Suprapubic skin (tissue), 4 donors: ENCODE data around the gene KYNU. TPM values are rescaled to one million over a fixed set of nuclear protein-coding genes. Genes with fewer than 3 reads are reported as not detected.

Experiments
- DNase-seq, 2 donors: peaks; one replicate each; pipeline ENCODE4 v3.0.0-alpha.2; 2019; ENCODE audit warnings: low spot score in 2 of 2
- H3K27ac ChIP-seq: fragments of 200-600 bp; sonication (generic); one replicate; pipeline ENCODE4 v1.5.1; 2019
- H3K27me3 ChIP-seq: fragments of 200-600 bp; sonication (generic); one replicate; pipeline ENCODE4 v1.5.1; 2019
- H3K36me3 ChIP-seq: fragments of 200-600 bp; sonication (generic); one replicate; pipeline ENCODE4 v1.5.1; 2019
- H3K4me1 ChIP-seq: fragments of 200-600 bp; sonication (generic); one replicate; pipeline ENCODE4 v1.5.1; 2019
- H3K4me3 ChIP-seq: fragments of 200-600 bp; sonication (generic); one replicate; pipeline ENCODE4 v1.5.1; 2019; ENCODE audit warnings: mild to moderate bottlenecking
- H3K9me3 ChIP-seq: fragments of 200-600 bp; sonication (generic); one replicate; pipeline ENCODE4 v1.5.1; 2019
- EP300 ChIP-seq: sonication (generic); formaldehyde crosslinking; IDR thresholded peaks from one replicate; pipeline ENCODE4 v1.6.1; 2017; ENCODE audit warnings: antibody characterized with exemption
- POLR2A ChIP-seq, 2 donors: fragments of 450-650 bp; IDR thresholded peaks; one replicate each; pipeline ENCODE4 v1.6.1; 2017; ENCODE audit warnings: antibody characterized with exemption in 2 of 2, mild to moderate bottlenecking in 2 of 2, moderate library complexity in 2 of 2
- POLR2AphosphoS5 ChIP-seq, 3 donors: sonication (generic); formaldehyde crosslinking; IDR thresholded peaks; one replicate each; pipeline ENCODE4 v1.6.1; 2017; ENCODE audit warnings: antibody characterized with exemption in 3 of 3
- WGBS: methylation state at CpG from one replicate; pipeline ENCODE4 v1.1.5; 2018; 5-methylcytosine and 5-hydroxymethylcytosine counted together
- total RNA-seq, 4 donors: library from RNA; depleted of rRNA; stranded (reverse); fragments of >200 nt; gene quantifications; one replicate each; pipeline ENCODE4 v1.1.0, GENCODE V29; 2016
- TF ChIP-seq, protein P1 (sequence below), 2 donors: fragments of 200-600 bp in 1 of 2; fragments of 450-650 bp in 1 of 2; sonication (generic) in 1 of 2; IDR thresholded peaks; one replicate each; pipeline ENCODE4 v1.5.1; 2016 to 2019; ENCODE audit warnings: antibody characterized with exemption in 2 of 2, mild to moderate bottlenecking in 1 of 2, moderate library complexity in 1 of 2

Gene KYNU
- total RNA-seq, 4 donors from 2014 or later, result 0.29 to 3.9 (median 2.0) TPM

- no peak for DNase-seq
- Histone ChIP-seq H3K27me3 (no peaks in the 10 kb centered on the region), H3K4me3 (no peak overlapping the region), H3K9me3 (no peaks in the 10 kb centered on the region), H3K4me1 (no peaks in the 10 kb centered on the region), H3K36me3 (no peaks in the 10 kb centered on the region), H3K27ac (no peak overlapping the region)
- 93% methylated on average over 7 of the region's 7 CpGs for WGBS
- no peak for TF ChIP-seq EP300
- TF ChIP-seq, protein P1, sequence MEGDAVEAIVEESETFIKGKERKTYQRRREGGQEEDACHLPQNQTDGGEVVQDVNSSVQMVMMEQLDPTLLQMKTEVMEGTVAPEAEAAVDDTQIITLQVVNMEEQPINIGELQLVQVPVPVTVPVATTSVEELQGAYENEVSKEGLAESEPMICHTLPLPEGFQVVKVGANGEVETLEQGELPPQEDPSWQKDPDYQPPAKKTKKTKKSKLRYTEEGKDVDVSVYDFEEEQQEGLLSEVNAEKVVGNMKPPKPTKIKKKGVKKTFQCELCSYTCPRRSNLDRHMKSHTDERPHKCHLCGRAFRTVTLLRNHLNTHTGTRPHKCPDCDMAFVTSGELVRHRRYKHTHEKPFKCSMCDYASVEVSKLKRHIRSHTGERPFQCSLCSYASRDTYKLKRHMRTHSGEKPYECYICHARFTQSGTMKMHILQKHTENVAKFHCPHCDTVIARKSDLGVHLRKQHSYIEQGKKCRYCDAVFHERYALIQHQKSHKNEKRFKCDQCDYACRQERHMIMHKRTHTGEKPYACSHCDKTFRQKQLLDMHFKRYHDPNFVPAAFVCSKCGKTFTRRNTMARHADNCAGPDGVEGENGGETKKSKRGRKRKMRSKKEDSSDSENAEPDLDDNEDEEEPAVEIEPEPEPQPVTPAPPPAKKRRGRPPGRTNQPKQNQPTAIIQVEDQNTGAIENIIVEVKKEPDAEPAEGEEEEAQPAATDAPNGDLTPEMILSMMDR (IDR thresholded peaks at IDR 0.05), result no peak
Observed at GRCh38 chr2:142936629-142937028, 59.2 kb downstream of the KYNU start.

DNA sequence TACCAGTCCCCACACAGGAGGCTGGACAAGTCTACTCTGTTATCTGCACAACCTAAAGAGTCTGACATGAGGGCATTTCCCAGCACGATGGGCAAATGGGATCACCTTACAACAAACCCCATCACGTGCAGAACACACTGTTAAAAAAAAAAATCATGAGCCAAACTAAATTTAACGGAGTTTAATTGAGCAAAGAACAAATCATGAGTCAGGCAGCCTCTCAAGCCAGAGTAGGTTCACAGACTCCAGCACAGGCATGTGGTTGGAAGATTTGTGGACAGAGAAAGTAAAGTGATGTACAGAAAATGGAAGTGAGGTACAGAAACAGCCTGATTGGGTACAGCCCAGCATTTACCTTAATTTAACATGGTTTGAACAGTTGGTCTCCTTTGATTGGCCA, 59.9 kb downstream of the KYNU start:
- H3K27me3 ChIP-seq, result no peaks in the 10 kb centered on the region
- no peak overlapping the region for H3K27ac ChIP-seq
- no peak overlapping the region for H3K4me3 ChIP-seq
- TF ChIP-seq, protein P1 (IDR thresholded peaks at IDR 0.05), result no peak
- TF ChIP-seq EP300 (no peak), POLR2AphosphoS5 (IDR thresholded peaks at IDR 0.05) (no peak), POLR2A (IDR thresholded peaks at IDR 0.05) (no peak)
- H3K36me3 ChIP-seq, result no peaks in the 10 kb centered on the region
- WGBS, result 66% methylated on average over 3 of the region's 3 CpGs
- DNase-seq, result no peak
- H3K4me1 ChIP-seq, result no peaks in the 10 kb centered on the region
- no peaks in the 10 kb centered on the region for H3K9me3 ChIP-seq

DNA sequence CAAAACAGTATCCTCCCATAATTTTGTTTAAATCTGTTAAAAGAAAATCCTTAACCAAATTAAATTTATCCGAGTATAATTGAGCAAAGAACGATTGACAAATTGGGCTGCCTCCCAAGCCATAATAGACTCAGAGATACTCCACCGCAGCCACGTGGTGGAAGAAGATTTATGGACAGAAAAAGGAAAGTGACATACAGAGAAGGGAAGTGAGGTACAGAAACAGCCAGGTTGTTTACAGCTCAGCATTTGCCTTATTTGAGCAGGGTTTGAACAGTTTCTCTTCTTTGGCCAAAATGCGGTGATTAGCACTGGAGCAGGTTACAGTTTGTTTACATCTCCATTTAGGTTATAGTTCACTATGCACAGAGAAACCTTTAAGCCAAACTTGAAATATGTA, 60.8 kb downstream of the KYNU start:
- TF ChIP-seq POLR2A (IDR thresholded peaks at IDR 0.05) (no peak), POLR2AphosphoS5 (IDR thresholded peaks at IDR 0.05) (no peak), EP300 (no peak)
- TF ChIP-seq, protein P1 (IDR thresholded peaks at IDR 0.05), result no peak
- Histone ChIP-seq H3K9me3 (no peaks in the 10 kb centered on the region), H3K4me1 (no peaks in the 10 kb centered on the region), H3K4me3 (no peak overlapping the region), H3K27ac (no peak overlapping the region), H3K36me3 (no peaks in the 10 kb centered on the region), H3K27me3 (no peaks in the 10 kb centered on the region)
- WGBS, result 46% methylated on average over 5 of the region's 5 CpGs
- DNase-seq, result no peak

DNA sequence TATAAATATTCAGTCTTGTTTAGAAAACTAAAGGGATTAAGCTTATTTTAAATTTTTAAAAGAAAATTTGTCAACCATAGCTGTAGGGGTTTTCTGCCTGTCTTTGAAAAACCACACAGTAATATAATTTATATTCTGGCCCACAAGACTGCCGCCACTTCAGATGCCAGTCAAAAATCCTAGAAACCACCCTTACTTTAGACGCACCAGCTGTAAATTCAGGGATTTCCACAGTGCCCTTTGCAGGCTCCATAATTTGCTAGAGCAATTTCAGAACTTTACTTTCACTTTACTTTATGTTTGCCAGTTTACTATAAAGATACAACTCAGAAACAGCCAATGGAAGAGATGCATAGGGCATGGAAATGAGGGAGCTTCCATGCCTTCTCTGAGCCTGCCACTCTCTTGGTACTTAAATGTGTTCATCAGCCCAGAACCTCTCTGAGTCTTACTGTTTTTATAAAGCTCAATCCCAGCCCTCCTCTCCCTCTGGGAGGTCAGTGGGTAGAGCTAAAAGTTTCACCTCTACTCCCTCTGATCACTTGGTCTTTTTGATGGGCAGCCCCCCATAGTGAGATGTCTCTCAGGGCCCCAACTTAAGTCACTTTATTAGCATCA, 63.3 kb downstream of the KYNU start:
- H3K4me1 ChIP-seq, result peaks cover 9% of the 10 kb centered on the region
- DNase-seq, result no peak
- no peaks in the 10 kb centered on the region for H3K27me3 ChIP-seq
- WGBS, result 40% methylated on average over 2 of the region's 2 CpGs
- TF ChIP-seq POLR2A (IDR thresholded peaks at IDR 0.05) (no peak), EP300 (no peak), POLR2AphosphoS5 (IDR thresholded peaks at IDR 0.05) (no peak)
- TF ChIP-seq, protein P1 (IDR thresholded peaks at IDR 0.05), result no peak
- H3K9me3 ChIP-seq, result no peaks in the 10 kb centered on the region
- H3K4me3 ChIP-seq, result no peak overlapping the region
- H3K36me3 ChIP-seq, result no peaks in the 10 kb centered on the region
- H3K27ac ChIP-seq, result no peak overlapping the region

GRCh38 chr2:142942690-142943089, 65.2 kb downstream of the KYNU start:
- no peaks in the 10 kb centered on the region for H3K27me3 ChIP-seq
- H3K36me3 ChIP-seq, result no peaks in the 10 kb centered on the region
- no peaks in the 10 kb centered on the region for H3K9me3 ChIP-seq
- no peak for DNase-seq
- H3K4me3 ChIP-seq, result no peak overlapping the region
- H3K27ac ChIP-seq, result no peak overlapping the region
- no peak for TF ChIP-seq EP300
- TF ChIP-seq POLR2AphosphoS5 (IDR thresholded peaks at IDR 0.05), result no peak
- TF ChIP-seq POLR2A (IDR thresholded peaks at IDR 0.05), result no peak
- TF ChIP-seq, protein P1 (IDR thresholded peaks at IDR 0.05), result no peak
- H3K4me1 ChIP-seq, result peaks cover 9% of the 10 kb centered on the region
- 80% methylated on average over 1 of the region's 1 CpG for WGBS
